Stimulated activated naive CD4-positive, alpha-beta T cell (primary cell): ENCODE results near the gene SP100.
"Not testable (repeated sequence)": the region's sequence is repeated elsewhere in the genome, so short reads cannot be mapped to it uniquely, and the experiment has no call there.

Experiments used
- DNase-seq, 6 experiments: peaks; one replicate each; lab custom pipeline; 2025; lab: John Stamatoyannopoulos, UW

The SP100 gene

GRCh38 chr2:230419181-230419580, 3.2 kb downstream of the SP100 start:
- no peak for DNase-seq

- no peak for DNase-seq
Observed at GRCh38 chr2:230422149-230422548, 6.1 kb downstream of the SP100 start.

GRCh38 chr2:230423851-230424458, 8.0 kb downstream of the SP100 start:
- DNase-seq = no peak

GRCh38 chr2:230425377-230425776, 9.4 kb downstream of the SP100 start:
- DNase-seq = no peak

- no peak for DNase-seq
Observed at GRCh38 chr2:230429513-230429912, 13.5 kb downstream of the SP100 start.

GRCh38 chr2:230430957-230431910, 15.2 kb downstream of the SP100 start:
- DNase-seq = no peak

GRCh38 chr2:230434677-230435324, 18.8 kb downstream of the SP100 start:
- DNase-seq = no peak

GRCh38 chr2:230435431-230435830, 19.4 kb downstream of the SP100 start:
- no peak for DNase-seq

- not testable (repeated sequence) for DNase-seq
Observed at GRCh38 chr2:230439121-230439520, 23.1 kb downstream of the SP100 start.

- DNase-seq = no peak
Observed at GRCh38 chr2:230439590-230439989, 23.6 kb downstream of the SP100 start.

- peak in 4 of 6 experiments; percentile 5 to 56 (median 34) for DNase-seq
Observed at GRCh38 chr2:230441227-230441897, 25.4 kb downstream of the SP100 start.

GRCh38 chr2:230443541-230443940, 27.5 kb downstream of the SP100 start:
- no peak for DNase-seq

- no peak for DNase-seq
Observed at GRCh38 chr2:230444832-230445231, 28.8 kb downstream of the SP100 start.

GRCh38 chr2:230447036-230447435, 31.0 kb downstream of the SP100 start:
- no peak for DNase-seq

- peak in 2 of 6 experiments; percentile 28 to 38 for DNase-seq
Observed at GRCh38 chr2:230447455-230448451, 31.8 kb downstream of the SP100 start.

GRCh38 chr2:230449901-230450467, 34.0 kb downstream of the SP100 start:
- DNase-seq = no peak

GRCh38 chr2:230453006-230453405, 37.0 kb downstream of the SP100 start:
- DNase-seq = no peak

- no peak for DNase-seq
Observed at GRCh38 chr2:230455005-230455684, 39.1 kb downstream of the SP100 start.

- peak in 1 of 6 experiments; percentile 6 for DNase-seq
Observed at GRCh38 chr2:230457073-230457768, 41.2 kb downstream of the SP100 start.
